Lung (tissue), 12 donors: ENCODE data around the gene AGRP. TPM values are rescaled to one million over a fixed set of nuclear protein-coding genes. Genes with fewer than 3 reads are reported as not detected.

ENCODE experiments used
- ATAC-seq: fragments of 200-7000 bp; cut with Tn5 transposase; one replicate; pipeline ENCODE4 v1.9.1; 2020; ENCODE audit warnings: moderate number of reproducible peaks; ENCODE audit not compliant: insufficient read depth, low FRiP score
- DNase-seq, 3 donors: peaks; one replicate each; pipeline ENCODE4 v3.0.0-alpha.2; 2013 to 2017
- H3K27ac ChIP-seq, 2 donors: one replicate each; pipeline ENCODE4 v1.5.1; 2013; ENCODE audit warnings: mild to moderate bottlenecking in 2 of 2, moderate library complexity in 2 of 2, control low read depth in 1 of 2, inconsistent platforms in 1 of 2, low read depth in 1 of 2, low read length in 1 of 2
- H3K27me3 ChIP-seq, 3 donors: one replicate each; pipeline ENCODE4 v1.5.1; 2013; ENCODE audit warnings: low read length in 2 of 3; ENCODE audit not compliant: control insufficient read depth in 3 of 3, insufficient read depth in 3 of 3
- H3K36me3 ChIP-seq, 4 donors: one replicate each; pipeline ENCODE4 v1.5.1; 2013; ENCODE audit warnings: low read length in 4 of 4, mild to moderate bottlenecking in 1 of 4, moderate library complexity in 1 of 4; ENCODE audit not compliant: control insufficient read depth in 4 of 4, insufficient read depth in 4 of 4
- H3K4me1 ChIP-seq, 5 donors: one replicate each; pipeline ENCODE4 v1.5.1; 2013; ENCODE audit warnings: low read length in 5 of 5, mild to moderate bottlenecking in 2 of 5, moderate library complexity in 1 of 5; ENCODE audit not compliant: control insufficient read depth in 5 of 5, insufficient read depth in 5 of 5
- H3K4me3 ChIP-seq: one replicate; pipeline ENCODE4 v1.5.1; 2013; ENCODE audit warnings: mild to moderate bottlenecking, control low read depth, moderate library complexity
- H3K9ac ChIP-seq, 2 donors: one replicate each; pipeline ENCODE4 v1.5.1; 2013; ENCODE audit warnings: low read length in 2 of 2, control low read depth in 1 of 2; ENCODE audit not compliant: insufficient read depth in 1 of 2
- H3K9me3 ChIP-seq, 4 donors: one replicate each; pipeline ENCODE4 v1.5.1; 2013; ENCODE audit warnings: low read length in 3 of 4, mild to moderate bottlenecking in 1 of 4, moderate library complexity in 1 of 4; ENCODE audit not compliant: control insufficient read depth in 4 of 4, insufficient read depth in 3 of 4
- WGBS, 2 donors: extraction: QIAGEN DNeasy Blood & Tissue Kit; methylation state at CpG; one replicate each; pipeline ENCODE4 v1.1.7; 2013; 5-methylcytosine and 5-hydroxymethylcytosine counted together
- polyA plus RNA-seq, 2 donors: library from polyadenylated mRNA; stranded (reverse); fragments of 200-250 nt; gene quantifications; one replicate each; pipeline ENCODE4 v1.2.1, GENCODE V29; 2013
- total RNA-seq, 2 donors: library from RNA; depleted of rRNA in 1 of 2; stranded (reverse); fragments of >200 nt in 1 of 2; gene quantifications; one replicate each; pipeline ENCODE4 v1.2.1, GENCODE V29; 2014 to 2021
- TF ChIP-seq, protein P1 (sequence below): IDR thresholded peaks from 2 replicates; pipeline ENCODE4 v1.5.1; 2012; ENCODE audit warnings: mild to moderate bottlenecking; ENCODE audit errors: control extremely low read depth, extremely low read depth
- donor health status: control.
- donor health status: control.
- donor health status: Bipolar disorder and iron deficiency.
- donor health status: healthy.
- donor health status: DM: yes; HTN: yes; CAD: no.

Gene AGRP
- total and polyA plus RNA-seq, 4 donors = 0.97 to 8.3 (median 1.4) TPM; not detected in 1

DNA sequence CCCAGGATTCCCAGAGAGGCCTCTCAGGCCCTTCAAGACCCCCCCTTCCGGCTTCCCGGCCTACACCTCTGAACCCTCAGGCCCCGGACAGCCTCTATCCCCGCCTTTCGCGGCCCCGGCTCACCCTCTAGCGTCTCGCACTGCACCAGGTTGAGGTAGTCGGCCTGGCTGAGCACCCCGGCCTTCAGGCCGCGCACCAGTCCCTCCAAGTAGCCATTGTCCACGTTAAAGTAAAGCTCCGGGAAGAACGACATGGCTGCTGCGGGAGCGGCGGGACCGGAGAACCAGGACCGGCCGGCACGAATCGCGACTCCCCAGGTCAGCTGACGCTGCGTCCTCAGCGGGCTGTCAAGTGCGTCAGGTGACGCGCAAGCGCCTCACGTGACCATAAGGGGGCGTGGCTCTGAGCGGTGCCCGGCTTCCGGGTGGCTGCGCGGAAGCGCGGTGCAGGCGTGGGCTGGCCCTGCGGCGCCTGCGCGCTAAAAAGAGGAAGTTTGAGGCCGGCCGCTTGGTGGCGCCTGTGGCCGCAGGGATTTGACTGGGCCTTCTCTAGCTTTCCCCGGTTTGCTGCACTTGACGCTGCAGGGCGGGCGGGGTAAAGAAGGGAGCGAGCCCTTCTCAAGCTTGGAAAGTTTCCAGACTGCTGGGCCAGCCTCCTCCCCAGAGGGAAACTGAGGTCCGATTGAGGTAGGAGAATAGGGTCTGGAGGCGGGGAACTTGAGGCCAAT, 2.4 kb downstream of the AGRP start, which contains the start of gene ATP6V0D1:
ATP6V0D1 (minus strand) TSS at position 325 of the 728 bp plus-strand sequence; CDS start at position 254, 71 bp downstream.
- 0 to 1% methylated on average over 56 to 57 of the region's 57 CpGs for WGBS, 2 donors
- H3K4me1 ChIP-seq = peaks cover 0 to 22% (median 4%) of the 10 kb centered on the region in 5 donors
- ATAC-seq = peak; percentile 91

DNA sequence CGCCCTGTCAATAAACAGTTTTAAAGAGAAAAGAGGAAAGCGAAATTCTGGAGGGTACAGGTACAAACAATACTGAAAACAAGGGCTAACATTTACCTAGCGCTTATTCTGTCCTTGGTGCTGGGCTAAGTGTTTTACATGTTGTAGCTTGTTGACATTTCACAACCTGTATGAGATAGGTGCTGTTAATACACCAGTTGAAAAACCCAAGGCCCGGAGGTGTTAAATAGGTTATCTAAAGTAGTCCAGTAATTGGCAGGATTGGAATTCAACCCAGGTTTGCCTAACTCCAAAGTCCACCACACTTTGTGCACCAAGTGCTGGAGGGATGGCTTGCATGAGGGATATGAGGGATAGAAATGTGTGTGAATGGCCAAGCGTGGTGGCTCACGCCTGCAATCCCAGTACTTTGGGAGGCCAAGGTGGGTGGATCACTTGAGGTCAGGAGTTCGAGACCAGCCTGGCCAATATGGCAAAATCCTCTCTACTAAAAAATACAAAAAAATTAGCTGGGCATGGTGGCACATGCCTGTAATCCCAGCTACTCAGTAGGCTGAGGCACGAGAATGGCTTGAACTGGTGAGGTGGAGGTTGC, 5.3 kb downstream of the AGRP start:
- no peaks in the 10 kb centered on the region for H3K27me3 ChIP-seq
- ATAC-seq = no peak
- 81 to 92% methylated on average over 8 of the region's 8 CpGs for WGBS, 2 donors
- H3K9me3 ChIP-seq = no peaks in the 10 kb centered on the region
- H3K36me3 ChIP-seq = no peaks in the 10 kb centered on the region
- H3K9ac ChIP-seq = no peak overlapping the region
- no peak overlapping the region for H3K4me3 ChIP-seq
- no peak for DNase-seq
- no peak overlapping the region for H3K27ac ChIP-seq
- TF ChIP-seq, protein P1, sequence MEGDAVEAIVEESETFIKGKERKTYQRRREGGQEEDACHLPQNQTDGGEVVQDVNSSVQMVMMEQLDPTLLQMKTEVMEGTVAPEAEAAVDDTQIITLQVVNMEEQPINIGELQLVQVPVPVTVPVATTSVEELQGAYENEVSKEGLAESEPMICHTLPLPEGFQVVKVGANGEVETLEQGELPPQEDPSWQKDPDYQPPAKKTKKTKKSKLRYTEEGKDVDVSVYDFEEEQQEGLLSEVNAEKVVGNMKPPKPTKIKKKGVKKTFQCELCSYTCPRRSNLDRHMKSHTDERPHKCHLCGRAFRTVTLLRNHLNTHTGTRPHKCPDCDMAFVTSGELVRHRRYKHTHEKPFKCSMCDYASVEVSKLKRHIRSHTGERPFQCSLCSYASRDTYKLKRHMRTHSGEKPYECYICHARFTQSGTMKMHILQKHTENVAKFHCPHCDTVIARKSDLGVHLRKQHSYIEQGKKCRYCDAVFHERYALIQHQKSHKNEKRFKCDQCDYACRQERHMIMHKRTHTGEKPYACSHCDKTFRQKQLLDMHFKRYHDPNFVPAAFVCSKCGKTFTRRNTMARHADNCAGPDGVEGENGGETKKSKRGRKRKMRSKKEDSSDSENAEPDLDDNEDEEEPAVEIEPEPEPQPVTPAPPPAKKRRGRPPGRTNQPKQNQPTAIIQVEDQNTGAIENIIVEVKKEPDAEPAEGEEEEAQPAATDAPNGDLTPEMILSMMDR = no peak
- peaks cover 0 to 22% (median 12%) of the 10 kb centered on the region in 5 donors for H3K4me1 ChIP-seq

More for the DNA sequence above, 2.4 kb downstream of the AGRP start, which contains the start of gene ATP6V0D1:
- Histone ChIP-seq H3K4me3 (peak within 1 kb of the TSS; percentile 97), H3K36me3 (peaks cover 0 to 2% (median 0%) of the 10 kb centered on the region in 4 donors), H3K9me3 (no peaks in the 10 kb centered on the region), H3K27me3 (no peaks in the 10 kb centered on the region), H3K27ac (peak within 1 kb of the TSS; percentile 86 to 99), H3K9ac (peak within 1 kb of the TSS; percentile 69 to 85)
- TF ChIP-seq, protein P1 = peak; percentile 72
- peak; percentile 98 to 99 (median 99) for DNase-seq

DNA sequence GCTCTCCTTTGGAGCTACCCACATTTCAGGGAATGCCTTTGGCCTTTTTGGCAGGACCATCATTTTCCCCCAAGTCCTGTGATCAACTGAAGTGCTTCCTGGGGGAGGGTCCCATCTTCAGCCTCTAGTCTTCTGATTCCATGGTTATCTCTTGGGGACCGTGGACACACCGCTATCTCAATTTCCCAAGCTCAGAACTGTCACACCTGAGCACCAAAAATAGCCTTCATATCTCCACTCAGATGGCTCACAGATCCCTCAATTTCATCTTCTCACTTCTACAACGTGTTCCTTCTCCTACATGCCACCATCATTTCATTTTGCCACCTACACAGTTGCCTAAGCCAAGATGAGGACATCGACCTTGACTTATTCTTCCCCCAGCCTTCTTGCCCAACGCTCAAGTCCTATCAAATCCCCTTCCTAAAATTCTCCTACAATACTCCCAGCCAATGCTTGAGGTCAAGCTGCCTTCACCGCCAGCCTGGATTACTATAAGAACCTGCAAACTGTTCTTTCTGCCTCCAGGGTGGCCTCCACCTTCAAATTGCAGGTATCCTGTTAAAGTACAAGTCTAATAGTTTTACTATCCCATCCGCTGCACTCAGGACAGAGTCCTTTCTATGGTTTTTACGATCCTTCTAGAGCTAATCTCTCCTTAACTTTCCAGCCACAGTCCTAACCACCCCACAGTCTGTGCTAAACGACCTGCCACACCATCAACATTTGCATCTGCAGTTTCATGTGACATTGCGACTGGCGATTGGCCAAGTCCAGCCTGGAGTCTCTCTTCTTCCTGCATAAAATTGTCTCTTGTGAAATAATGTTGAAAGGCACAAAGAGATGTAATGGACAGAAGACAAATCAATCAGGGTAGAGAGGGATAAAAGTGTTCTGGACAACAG, 8.5 kb downstream of the AGRP start:
- 65 to 82% methylated on average over 11 of the region's 11 CpGs for WGBS, 2 donors
- DNase-seq = no peak

More for the DNA sequence above, 8.5 kb downstream of the AGRP start:
- no peaks in the 10 kb centered on the region for H3K36me3 ChIP-seq
- no peak overlapping the region for H3K9ac ChIP-seq
- no peak for ATAC-seq
- no peak overlapping the region for H3K27ac ChIP-seq
- H3K4me1 ChIP-seq = peaks cover 3 to 23% (median 10%) of the 10 kb centered on the region in 5 donors
- H3K27me3 ChIP-seq = no peaks in the 10 kb centered on the region
- TF ChIP-seq, protein P1 = no peak
- H3K4me3 ChIP-seq = no peak overlapping the region
- no peaks in the 10 kb centered on the region for H3K9me3 ChIP-seq
